NCI-H1105 treated with DMSO at 0.1 percent for 48 hours (cell line): Measurements from ENCODE around the gene PNMA3.
"Not testable (repeated sequence)": the region's sequence is repeated elsewhere in the genome, so short reads cannot be mapped to it uniquely, and the experiment has no call there.

Experiments
- DNase-seq: peaks from one replicate; lab custom pipeline; 2025; lab: John Stamatoyannopoulos, UW

Gene PNMA3, protein sequence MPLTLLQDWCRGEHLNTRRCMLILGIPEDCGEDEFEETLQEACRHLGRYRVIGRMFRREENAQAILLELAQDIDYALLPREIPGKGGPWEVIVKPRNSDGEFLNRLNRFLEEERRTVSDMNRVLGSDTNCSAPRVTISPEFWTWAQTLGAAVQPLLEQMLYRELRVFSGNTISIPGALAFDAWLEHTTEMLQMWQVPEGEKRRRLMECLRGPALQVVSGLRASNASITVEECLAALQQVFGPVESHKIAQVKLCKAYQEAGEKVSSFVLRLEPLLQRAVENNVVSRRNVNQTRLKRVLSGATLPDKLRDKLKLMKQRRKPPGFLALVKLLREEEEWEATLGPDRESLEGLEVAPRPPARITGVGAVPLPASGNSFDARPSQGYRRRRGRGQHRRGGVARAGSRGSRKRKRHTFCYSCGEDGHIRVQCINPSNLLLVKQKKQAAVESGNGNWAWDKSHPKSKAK

DNA sequence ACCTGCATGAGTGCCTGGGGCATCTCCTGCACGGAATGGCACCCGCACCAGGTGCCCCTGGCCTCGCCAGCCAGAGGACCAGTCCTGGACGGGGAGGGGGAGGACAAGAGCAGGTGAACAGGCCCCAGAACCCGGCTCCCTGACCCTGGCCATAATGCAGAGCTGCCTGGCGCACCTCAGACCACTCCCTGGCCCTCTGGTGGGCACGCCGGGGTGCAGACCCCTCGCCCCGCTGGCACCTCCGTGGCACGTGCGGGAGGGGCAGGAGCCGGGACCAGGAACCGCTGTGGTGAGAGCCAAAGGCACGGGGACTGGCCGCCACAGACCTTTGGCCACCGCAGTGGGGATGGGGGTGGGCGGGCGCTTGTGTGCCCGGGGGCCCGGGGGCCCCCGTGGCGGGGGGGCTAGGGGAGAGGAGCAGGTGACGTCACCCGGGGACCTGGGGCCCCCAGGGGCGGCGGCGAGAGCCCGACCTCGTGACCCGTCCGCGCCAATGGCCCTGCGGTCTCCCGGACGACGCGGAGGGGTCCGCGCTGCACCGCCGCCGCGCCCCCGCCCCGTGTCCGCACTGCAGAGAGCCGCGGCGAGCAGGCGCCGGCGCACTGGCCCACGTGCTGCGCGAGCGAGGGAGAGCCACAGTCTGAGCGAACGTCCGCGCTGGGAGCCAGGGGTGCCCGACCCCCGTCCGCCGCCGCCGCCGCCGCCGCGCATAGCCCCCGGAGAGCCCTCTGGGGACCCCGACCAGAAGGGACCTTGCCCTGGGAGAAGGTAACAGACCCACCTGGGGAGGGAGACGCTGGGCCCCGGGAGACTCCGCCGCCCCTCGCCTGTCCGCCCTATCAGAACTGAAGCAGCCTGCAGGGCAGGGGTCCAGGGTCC is at the start of gene PNMA3:
Gene PNMA3 (plus strand): TSS at position 600 of the 879 bp plus-strand sequence. CDS start 586 bp downstream, outside the sequence.
- no peak for DNase-seq

DNA sequence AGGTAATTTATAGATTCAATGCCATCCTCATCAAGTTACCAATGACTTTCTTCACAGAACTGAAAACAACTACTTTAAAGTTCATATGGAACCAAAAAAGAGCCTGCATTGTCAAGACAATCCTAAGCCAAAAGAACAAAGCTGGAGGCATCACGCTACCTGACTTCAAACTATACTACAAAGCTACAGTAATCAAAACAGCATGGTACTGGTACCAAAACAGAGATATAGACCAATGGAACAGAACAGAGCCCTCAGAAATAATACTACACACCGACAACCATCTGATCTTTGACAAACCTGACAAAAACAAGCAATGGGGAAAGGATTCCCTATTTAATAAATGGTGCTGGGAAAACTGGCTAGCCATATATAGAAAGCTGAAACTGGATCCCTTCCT is 39.1 kb upstream of the PNMA3 start:
- DNase-seq = not testable (repeated sequence)

GRCh38 chrX:153019166-153019565 is 37.1 kb upstream of the PNMA3 start:
- DNase-seq = no peak

GRCh38 chrX:153026501-153026900 is 29.8 kb upstream of the PNMA3 start:
- DNase-seq = not testable (repeated sequence)

DNA sequence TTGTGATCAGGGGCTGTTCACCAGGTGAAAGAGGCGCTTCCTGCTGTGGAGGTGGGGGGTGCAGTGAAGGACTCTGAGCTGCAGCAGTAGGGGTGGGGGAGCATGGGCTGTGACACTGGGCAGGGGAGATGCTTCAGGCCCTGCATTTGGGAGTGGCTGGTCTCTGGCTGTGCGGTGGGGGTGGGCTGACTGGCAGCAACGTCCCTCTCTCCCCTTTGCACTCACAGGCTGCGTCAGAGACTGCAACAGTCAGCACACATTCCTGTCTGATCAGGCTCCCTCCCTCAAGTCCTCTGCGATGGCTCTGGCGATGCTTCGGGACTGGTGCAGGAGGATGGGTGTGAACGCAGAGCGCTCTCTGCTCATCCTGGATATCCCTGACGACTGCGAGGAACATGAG is 27.8 kb upstream of the PNMA3 start:
- DNase-seq = not testable (repeated sequence)

- no peak for DNase-seq
Observed at GRCh38 chrX:153029162-153029561, 27.1 kb upstream of the PNMA3 start.

DNA sequence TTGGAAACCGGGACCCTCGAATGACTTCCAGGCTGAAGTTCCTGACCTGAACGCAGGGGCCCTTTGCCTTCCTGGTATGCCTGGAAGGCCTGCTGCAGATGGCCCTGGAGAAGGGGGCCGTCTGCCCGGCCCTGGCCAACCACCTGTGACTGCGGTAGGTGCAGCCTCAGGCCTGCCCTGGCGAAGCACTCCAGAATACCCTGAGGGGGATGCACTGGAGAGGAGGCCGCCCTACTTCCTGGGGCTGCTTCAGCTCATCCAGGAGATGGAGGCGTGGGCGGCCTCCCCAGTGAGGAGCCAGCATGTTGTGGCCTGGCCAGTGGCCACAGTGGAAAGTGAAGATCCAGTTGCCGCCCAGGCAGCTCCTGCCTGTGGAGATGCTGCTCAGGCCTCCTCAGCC is 26.4 kb upstream of the PNMA3 start:
- DNase-seq = no peak

- DNase-seq = no peak
Observed at GRCh38 chrX:153030801-153031200, 25.5 kb upstream of the PNMA3 start.

DNA sequence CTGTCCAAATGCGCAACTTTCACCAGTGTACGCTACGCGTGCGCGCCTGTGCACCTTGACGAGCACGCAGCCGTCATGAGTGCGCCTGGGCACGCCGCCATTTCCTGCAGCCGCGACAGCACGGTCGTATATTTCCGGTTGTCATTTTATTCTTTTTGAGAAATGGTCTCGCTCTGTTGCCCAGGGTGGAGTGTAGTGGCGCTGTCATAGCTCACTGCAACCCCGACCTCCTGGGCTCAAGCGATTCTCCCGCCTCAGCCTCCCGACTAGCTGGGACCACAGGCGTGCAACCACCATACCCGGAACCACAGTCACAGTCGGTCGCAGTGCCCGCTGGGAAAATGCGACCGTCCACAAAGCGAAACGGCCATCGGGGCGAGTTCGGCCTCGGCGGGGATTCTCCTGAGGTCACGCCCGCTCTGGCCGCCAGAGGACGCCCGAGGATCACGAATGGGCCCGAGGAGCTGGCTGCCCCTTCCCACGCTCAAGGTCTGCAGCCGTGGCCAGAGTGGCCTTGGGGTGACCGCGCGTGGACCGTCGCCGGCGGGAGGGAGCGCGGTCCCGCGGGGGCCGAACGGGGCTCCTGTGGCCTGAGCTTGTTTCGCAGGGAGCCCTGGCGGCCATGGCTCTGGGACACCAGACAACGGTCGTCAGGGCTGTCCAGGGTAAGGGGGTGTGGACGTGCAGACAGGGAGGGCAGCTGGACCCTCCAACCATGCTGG is 23.7 kb upstream of the PNMA3 start:
- peak; percentile 61 for DNase-seq

GRCh38 chrX:153049093-153049492 is 7.2 kb upstream of the PNMA3 start:
- DNase-seq = no peak

GRCh38 chrX:153052534-153052933 is 3.7 kb upstream of the PNMA3 start:
- DNase-seq = no peak

DNA sequence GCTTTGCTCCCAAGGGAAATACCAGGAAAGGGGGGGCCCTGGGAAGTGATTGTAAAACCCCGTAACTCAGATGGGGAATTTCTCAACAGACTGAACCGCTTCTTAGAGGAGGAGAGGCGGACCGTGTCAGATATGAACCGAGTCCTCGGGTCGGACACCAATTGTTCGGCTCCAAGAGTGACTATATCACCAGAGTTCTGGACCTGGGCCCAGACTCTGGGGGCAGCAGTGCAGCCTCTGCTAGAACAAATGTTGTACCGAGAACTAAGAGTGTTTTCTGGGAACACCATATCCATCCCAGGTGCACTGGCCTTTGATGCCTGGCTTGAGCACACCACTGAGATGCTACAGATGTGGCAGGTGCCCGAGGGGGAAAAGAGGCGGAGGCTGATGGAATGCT is 1.0 kb downstream of the PNMA3 start:
- no peak for DNase-seq

GRCh38 chrX:153059191-153060094 is 3.2 kb downstream of the PNMA3 start:
- no peak for DNase-seq

- no peak for DNase-seq
Observed at GRCh38 chrX:153060095-153060445, 3.8 kb downstream of the PNMA3 start.

DNA sequence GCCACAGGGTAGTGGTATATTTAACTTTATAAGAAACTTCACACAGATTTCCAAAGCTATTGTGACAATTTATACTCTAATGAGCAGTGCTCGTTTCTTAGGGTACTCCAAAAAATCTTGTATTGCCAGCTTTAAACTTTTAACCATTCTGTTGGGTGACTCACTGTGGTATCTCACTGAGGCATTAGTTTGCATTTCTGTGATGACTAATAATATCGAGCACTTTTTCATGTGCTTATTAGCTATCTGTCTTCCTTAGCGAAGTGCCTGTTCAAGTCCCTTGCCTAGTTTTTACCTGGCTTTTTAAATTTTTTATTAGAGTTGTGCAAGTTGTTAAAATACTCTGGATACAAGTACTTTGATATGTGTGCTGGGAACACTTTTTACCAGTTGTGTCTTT is 5.5 kb downstream of the PNMA3 start:
- DNase-seq = no peak

GRCh38 chrX:153063315-153063714 is 7.0 kb downstream of the PNMA3 start:
- no peak for DNase-seq

- no peak for DNase-seq
Observed at GRCh38 chrX:153064061-153064460, 7.8 kb downstream of the PNMA3 start.

DNA sequence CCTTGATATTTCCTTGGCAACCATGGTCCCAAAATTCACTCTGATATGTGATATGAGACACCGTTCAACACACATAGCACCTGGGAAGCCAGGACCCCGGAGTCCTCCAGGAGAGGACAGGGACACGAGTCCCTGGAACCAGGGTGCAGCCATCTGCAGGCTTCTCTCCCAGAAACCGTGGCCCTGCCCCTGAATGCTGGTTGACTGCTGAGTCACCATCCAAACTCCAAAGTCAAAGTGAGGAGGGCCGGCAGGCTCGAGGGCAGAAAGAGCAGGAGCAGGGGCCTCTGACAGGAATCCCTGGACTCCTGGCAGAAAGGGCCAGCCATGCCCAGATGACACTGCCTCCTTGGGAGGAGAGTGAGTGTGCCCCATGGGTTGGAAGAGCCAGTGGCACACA is 9.1 kb downstream of the PNMA3 start:
- DNase-seq = no peak

GRCh38 chrX:153066402-153066801 is 10.1 kb downstream of the PNMA3 start:
- DNase-seq = not testable (repeated sequence)

DNA sequence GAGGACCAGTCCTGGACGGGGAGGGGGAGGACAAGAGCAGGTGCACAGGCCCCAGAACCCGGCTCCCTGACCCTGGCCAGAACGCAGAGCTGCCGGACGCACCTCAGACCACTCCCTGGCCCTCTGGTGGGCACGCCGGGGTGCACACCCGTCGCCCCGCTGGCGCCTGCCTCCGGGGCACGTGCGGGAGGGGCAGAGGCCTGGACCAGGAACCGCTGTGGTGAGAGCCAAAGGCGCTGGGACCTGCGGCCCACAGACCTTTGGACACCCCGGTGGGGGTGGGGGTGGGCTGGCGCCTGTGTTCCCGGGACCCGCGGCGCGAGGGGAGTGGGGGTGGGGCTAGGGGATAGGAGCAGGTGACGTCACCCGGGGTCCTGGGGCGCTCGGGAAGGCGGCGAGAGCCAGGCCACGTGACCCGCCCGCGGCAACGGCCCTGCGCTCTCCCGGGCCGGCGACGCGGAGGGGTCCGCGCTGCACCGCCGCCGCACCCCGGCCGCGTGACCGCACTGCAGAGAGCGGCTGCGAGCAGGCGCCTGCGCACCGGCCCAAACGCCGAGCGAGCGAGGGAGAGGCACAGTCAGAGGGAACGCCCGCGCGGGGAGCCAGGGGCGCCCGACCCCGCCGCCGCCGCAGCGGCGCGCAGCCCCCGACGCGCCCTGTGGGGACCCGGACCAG is 15.8 kb downstream of the PNMA3 start, which contains the start of gene PNMA6A:
Gene PNMA6A (plus strand): TSS at position 546 of the 675 bp plus-strand sequence. CDS start 609 bp downstream, outside the sequence.
- DNase-seq = not testable (repeated sequence)
